GM19455 (cell line): ENCODE data around the gene ZNF423.
"Not testable (repeated sequence)": the region's sequence is repeated elsewhere in the genome, so short reads cannot be mapped to it uniquely, and the experiment has no call there.

ENCODE experiments used
- ATAC-seq: cut with Tn5 transposase; IDR thresholded peaks from one replicate; pipeline ENCODE4 v1.9.1; 2021; ENCODE audit not compliant: unreplicated experiment

ZNF423 gene

DNA sequence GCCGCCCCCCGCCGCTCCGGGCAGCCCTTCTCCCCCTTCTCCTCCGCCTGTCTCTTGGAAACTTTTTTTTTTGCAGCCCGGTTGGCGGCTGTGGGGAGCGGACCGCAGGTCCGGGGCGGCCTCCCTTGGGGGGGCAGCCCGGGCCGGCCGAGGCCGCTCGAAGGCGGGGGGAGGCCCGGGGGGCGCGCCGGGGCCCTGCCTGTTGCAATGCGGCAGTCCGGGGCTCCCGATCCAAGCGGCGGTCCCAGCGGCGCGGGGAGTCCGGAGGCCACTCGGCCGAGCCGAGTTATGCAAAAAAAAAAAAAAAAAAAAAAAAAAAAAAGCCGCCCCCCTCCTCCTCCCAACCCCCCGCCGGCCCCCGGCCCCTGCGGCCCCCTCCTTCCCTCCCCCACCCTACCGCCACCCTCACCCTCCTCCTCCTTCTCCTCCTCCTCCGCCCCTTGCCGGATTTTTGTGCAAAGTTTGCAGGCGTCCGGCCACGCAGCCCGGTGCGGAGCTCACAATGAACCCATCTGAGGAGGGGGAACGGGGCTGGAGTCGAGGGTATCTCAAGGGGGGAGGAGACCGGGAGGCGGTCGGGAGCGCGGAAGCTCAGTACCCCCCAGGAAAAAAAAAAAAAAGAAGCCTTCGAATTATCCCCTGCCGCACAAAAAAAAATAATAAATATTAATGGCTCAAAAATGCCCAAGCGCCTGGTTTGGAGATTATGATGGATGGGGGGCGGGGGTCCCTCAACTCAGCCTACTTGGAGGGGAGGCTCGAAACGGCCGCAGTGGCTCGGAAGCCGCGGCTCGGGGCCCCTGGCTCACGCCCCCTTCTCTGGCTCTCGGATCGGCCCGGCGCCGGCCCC is at the start of gene ZNF423:
TSS of gene ZNF423 (minus strand) at position 291 of the 850 bp plus-strand sequence. CDS start 338 bp downstream, outside the sequence.
- no peak for ATAC-seq

DNA sequence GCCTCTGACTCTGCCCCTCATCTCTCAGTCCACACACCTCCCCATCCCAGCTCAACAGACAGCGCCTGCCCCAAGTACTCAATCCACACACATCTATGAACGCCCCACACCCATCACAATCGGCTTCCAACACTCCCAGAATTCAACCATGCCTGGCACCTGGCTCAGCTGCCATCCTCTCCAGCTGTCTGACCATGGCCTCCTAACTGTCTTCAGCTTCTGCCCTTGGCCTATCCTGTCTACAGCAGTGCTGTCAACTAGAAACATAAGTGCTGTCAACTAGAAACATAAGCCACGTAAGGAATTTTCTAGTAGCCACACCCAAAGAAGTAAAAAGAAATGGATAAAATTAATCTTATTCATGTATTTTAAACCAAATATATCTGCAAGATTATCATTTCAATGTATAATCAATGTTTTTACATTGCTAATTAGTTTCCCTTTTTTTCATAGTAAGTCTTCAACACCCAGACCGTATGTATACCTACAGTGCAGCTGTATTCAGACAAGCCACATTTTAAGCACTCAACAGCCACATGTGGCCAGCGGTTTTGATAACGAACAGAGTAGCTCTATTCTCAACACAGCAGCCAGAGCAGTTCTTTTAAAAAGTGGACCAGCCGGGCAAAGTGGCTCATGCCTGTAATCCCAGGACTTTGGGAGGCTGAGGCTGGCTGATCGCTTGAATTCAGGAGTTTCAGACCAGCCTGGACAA is 48.6 kb upstream of the ZNF423 start:
- ATAC-seq: no peak

DNA sequence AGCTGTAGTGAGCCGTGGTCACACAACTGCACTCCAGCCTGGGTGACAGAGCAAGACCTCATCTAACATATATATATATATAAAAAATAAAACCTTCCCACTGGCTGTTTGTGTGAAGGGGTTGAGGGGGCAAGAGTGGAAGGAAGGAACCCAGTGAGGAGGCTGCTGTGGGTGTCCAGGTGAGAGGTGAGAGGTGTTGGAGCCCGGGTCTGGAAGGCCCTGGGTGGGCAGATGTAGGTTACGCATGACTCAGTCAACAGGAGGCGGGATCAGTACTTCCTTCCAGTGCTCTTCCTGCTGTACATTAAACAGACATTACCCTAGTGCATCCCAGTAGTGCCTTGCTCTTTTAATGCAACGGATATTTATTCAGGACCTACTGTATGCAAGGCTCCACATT is 47.0 kb upstream of the ZNF423 start:
- no peak for ATAC-seq

DNA sequence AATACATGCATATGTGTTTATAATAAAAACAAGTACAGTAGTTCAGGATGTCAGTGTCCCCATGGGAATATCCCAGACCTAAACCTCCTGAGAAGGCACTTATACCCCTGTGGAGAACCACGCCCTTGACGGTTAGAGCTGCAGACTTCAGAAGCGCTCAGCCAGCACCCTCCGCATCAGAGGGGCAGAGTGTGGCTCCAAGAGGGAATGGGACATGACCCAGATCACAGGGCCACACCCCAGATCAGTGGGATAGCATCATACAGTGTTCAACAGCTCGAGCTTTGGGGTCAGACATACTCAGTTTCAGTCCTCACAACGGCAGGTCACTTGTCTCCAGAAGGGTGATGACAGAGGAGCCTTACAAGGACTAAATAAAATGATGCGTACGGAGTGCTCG is 45.8 kb upstream of the ZNF423 start:
- no peak for ATAC-seq

DNA sequence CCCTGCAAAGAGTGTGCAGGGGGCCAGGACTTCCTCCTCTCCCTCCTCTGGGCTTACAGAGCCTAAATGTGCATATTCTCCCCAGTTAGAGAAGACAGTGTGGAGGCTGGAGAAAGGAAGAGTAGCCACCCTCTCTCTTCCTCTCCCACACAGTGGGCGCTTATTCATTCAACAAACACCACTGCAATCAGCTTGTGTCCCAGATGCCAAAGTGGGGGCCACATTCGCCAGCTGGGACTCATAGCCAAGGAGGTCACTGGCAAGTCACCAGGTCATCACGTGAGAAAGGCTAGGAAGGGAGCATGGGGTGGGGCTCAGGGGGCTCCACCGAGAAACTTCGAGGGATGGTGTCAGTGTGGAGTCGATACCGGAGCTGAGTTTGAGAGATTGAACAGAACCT is 45.0 kb upstream of the ZNF423 start:
- no peak for ATAC-seq

DNA sequence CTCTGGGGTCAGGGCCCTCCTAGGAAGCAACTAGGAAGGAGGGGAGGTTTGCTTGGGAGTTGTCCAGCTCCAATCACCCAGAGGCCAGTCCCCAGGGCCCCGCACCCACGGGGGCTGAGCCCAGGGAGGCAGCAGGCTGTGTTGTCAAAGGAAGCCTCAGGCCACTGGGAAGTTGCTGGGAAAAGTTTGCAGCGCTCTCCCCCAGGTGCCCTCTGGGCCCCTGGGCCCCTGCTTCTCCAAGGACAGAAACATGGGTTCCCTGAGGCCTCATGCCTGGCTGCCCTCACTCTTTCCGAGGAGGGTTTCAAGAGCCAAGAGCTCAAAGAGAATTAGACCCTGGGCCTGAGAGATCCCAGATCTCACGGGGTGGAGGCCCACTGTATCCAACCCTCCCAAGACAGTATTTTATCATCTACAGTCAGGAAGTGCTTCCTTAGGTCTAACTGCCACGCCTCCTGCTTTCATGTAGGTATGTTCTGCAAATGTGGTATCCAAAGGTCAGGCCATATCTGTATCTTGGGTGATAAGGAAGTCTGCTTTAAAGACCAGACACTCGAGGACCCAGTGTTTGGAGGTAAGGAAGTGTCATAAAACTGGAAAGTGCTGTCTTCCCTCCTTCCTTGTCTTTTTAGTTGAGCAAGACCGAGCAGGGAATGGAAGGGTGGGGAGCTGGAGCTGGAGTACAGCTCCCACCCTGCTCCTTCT is 44.2 kb upstream of the ZNF423 start:
- no peak for ATAC-seq

DNA sequence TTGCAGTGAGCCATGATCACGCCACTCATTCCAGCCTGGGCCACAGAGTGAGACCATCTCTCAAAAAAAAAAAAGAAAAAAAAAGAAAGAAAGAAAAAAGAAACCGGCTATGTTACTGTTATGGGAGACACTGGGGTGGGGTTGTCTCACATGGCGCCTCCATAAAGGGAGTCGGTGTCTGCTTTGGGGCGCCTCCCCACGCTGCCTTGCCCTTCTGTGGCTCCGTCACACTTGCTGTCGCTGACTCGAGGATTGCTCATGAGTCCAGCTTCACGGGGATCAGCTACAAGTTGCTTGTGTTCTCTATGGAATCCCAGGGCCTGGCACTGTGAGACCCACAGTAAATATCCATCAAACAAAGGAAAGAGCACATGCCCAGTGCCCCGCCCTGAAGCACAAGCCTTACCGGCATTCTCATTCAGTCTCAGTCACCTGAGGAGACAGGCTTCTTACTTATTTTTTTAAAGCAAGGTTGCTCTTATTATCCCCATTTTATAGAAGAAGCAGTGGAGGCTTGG is 40.6 kb upstream of the ZNF423 start:
- no peak for ATAC-seq

DNA sequence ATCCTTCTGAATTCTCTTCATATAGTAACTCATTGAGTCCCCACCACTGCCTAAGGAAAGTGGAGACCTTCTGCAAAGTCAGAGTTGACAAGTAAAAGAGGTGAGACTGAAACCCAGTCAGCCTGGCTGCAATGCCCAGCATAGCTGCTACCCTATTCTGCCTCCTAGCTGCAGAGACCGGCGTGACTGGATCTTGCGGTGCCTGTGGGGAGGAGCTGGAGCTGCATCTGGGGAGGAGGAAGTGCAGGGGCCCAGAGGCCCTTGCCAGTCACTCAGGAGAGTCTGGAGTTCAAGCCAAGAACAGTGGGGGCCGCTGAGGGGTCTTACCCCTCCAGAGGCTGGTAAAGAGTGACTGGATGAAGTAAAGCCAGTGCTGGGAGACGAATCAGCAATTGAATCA is 35.0 kb upstream of the ZNF423 start:
- ATAC-seq: no peak

DNA sequence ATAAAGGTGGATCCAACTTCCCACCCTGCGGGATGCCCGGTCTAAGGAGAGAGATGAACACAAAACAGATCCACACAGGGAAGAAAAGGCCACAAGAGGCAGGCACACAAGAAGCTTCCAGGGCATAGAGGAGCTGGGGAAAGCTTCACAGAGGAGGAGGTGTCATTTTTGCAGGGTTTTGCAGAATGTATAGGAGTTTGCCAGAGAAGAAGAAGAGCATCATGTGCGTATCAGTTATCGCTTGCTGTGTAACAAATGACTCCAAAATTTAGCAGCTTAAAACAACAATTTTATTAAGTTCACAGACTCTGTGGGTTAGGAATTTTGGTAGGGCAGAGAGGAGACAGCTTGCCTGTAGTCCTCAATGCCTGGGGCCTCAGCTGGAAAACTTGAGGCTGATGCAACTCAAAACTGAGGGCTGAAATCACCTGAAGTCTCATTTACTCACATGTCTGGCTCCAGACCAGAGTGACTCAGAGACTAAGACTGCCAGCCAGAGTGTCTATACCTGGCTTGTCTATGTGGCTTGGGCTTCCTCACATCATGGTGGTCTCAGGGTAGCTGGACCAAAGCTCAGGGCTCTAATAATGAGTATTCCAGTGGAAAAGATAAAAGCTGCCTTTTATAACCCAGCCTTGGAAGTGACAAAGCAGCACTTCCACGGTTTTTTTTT is 33.9 kb upstream of the ZNF423 start:
- no peak for ATAC-seq

DNA sequence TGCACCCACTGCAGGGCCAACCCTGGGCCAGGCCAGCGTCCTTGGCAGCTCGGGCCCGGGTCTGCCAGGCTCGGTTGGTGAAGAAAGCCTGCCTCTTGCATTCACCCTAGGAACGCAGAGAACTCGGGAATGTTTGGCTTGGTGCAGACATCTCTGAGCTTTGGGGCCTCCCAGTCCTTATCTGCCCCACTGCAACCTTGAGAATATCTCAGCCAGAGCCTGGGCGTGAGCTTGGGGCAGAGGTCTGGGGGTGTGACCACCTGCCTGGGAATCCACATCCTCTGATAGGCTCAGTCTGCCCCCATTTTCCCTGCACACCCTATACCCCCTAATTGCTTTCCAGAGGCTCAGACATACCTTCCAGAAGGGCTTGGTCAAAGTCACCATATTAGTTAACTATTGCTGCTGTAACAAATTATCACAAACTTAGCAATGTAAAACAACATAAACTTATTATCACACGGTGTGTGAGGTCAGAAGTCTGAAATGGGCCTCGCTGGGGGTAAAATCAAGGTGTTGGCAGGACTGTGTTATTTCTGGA is 30.7 kb upstream of the ZNF423 start:
- ATAC-seq: no peak

DNA sequence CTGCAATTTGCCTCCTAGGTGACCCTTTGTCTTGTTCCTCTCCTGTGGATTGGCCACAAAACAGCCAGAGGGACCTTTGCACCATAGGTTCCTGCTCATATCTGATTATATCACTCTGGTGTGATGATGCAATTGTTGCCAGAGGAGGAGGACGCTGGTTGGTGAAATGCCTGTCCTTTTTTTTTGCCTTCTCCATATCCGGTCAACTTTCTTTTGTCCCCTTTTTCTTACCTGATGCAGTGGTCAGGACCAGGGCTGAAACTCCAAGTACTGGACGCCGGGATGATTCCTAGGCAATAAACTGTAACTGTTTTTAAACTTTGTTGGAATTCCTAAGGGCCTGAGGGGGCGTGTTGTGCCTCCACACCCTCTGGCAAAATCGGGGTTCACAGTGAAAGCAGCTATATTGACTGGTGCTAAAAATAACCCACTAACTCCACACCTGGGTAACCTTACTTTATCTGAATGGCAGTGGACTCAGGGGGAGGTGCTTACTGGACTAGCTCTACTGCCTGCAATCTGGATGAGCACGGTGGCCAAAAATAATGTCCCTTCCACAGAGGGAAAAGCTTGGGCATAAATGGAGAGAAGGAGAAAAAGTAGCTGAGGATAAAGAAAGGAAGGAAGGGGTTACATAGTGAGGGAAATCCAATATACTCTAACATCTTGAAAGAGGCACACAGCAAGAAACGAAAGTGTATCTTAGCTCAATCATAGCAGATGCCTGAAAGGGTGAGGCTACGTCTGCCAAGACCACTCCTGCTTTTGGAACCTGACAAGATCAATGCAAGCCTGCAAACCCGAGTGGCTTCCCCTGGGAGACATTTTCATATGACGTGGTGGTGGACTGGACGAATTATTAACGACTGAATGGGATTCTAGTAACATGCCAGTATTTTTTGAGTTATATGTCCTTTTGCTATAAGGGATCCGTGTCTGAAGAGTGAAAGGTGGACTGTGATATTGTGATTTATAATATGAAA is 28.4 kb upstream of the ZNF423 start:
- no peak for ATAC-seq

DNA sequence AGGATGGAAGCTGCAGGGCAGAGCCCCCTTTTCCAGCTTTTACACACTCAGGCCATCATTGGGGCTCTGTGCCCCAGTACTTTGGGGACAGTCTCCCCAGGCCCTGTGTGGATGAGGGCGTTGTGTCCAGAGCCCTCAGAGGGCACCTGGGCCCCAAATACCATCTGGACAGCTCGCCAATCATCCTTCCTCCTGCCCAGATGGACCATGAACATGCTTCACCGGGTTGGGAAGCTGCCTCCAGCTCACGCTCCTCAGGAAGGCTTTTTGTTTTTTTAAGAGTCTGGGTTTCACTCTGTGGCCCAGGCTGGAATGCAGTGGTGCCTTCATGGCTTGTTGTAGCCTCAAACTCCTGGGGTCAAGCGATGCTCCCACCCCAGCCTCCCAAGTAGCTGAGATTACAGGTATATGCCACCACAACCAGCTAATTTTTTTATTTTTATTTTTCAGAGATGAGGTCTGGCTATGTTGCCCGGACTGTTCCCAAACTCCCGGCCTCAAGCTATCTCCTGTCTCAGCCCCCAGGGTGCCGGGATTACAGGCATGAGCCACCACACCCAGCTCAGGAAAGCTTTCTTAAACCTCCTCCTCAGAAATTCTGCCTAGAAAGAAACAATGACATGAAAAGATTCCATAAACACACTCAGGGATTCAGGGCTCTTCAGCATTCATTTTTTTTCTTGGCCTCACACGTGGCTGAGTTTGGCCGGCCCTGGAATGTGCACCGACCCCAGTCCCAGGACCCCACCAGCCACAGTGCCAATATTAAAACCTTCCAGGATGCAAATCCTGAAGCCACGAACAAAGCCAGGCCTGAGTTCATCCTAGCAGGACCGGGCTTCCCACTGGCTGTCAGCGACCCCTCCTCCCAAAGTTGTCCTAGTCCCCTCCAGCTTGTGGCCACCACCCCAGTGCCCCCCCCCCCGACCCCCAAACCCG is 27.4 kb upstream of the ZNF423 start:
- ATAC-seq: no peak

DNA sequence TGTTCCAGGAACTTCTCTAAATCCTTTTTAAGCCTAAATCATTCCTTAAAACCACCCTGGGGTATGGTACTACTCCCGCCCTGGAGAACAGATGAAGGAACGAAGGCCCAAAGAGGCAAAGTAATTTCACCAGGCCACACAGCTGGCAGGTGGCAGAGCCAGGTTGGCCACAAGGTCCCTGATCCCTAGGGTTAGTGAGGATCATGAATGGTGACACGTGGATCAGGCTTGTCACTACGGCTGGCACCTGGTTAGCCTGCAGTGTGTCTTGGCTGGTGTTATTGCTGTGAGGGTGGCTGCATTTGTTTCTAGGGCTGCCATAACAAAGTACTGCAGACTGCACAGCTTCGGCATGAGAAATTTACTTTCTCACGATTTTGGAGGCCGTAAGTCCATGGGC is 26.0 kb upstream of the ZNF423 start:
- ATAC-seq: no peak

DNA sequence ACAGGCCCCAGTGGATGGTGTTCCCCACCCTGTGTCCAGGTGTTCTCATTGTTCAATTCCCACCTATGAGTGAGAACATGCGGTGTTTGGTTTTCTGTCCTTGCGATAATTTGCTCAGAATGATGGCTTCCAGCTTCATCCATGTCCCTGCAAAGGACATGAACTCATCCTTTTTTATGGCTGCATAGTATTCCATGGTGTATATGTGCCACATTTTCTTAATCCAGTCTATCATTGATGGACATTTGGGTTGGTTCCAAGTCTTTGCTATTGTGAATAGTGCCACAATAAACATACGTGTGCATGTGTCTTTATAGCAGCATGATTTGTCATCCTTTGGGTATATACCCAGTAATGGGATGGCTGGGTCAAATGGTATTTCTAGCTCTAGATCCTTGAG is 22.6 kb upstream of the ZNF423 start:
- ATAC-seq: not testable (repeated sequence)

DNA sequence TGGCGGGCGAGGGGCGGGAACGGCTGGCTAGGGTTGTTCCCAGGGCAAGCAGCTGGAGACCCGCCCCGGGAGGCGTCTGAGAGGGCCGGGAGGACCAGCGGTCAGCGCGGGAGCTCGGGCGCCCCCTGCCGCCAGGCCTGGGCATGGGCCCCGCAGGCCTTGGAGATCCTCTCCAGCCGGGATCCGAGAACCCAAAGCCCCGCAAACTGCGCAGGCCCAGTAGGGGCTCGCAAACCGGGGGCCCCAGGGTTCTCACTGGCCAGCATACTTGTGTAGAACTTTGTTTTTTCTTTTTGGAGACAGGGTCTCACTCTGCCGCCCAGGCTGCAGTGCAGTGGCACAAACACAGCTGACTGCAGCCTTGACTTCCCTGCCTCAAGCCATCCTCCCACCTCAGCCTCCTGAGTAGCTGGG is 20.8 kb upstream of the ZNF423 start:
- ATAC-seq: no peak

DNA sequence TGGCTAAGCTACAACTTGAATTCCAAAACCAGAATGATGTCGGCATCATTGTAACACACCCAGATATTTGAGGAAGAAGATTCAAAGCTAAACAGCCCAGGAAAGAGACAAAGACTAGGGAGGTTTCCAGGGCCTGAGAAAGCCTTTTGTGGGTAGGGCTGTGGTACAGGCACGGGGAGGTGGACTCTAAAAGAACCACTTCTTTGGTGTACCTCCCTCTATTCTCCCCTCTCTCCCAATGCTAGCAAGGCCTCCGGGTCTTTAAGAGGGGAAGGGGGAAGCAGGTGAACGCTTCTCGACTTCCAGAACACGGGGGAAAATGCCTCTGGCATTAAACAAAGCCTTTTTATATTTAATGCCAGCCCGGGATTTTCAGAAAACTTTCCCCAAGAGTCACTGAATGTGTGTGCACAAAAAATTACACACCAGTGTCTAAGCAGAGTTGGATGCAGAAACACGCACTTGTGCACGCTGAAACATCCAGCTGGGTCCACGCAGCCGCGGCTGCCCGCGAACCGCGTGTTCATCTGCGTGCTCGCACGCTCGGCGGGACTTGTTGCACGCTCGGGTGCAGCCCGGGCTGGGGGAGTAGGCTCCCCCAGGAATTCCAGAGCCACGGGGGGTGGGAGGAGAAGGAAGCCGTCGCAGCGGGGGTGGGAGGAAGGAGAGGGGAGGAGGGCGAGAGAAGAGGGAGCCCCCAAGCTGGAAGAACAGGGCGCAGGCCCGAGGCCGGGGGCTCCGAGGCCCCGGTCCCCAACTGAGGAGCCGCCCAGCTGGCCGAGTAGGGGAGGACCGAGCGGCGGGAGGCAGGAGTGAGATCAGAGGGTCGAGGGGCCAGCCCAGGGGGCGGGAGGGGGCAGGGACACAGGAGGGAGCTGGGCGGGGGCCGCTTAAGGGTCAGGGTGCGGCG is 20.1 kb upstream of the ZNF423 start:
- ATAC-seq: no peak

DNA sequence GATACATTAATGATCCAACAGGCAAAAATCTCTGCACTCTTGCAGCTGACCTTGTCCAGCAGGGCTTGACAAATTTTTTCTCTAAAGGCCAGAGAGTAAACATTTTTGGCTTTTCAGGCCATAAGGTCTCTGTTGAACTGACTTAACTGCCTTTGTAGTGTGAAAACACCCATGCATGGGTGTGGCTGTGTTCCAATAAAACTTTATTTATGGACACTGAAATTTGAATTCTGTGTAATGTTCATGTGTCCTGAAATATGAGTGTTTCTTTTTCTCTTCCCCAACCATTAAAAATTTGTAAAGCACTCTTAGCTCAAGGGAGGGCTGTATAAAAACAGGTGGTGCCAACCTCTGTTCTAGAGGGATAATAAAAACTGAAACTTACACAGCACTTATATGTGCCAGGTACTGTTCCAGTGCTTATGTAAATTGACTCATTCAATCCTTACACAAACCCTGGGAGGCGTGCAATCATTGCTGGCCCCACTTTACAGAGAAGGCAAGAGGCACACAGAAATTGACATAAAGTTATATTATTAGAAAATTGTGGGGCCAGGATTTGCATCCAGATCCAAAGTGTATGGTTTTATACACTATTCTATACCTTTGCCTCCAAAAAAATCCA is 18.8 kb upstream of the ZNF423 start:
- ATAC-seq: no peak
